Measurements from ENCODE around the gene WASL. TPM values are rescaled to one million over a fixed set of nuclear protein-coding genes. Genes with fewer than 3 reads are reported as not detected.
"Not testable (repeated sequence)": the region's sequence is repeated elsewhere in the genome, so short reads cannot be mapped to it uniquely, and the experiment has no call there.

Gene WASL
- polyA plus RNA-seq (ENCODE audit: insufficient read length in 3 of 3) = 10 to 100 TPM; 71.2 to 85.8 (median 76.4) TPM
- long read RNA-seq, donor 1, full-length matches to known transcripts = 3 of 24 reads
- long read RNA-seq, donor 1, partial matches to known transcripts = 21 of 24 reads
- long read RNA-seq, donor 1, other reads (novel, unspliced or antisense) = 0 of 24 reads
- long read RNA-seq, donor 2, full-length matches to known transcripts = 1 of 34 reads
- long read RNA-seq, donor 2, partial matches to known transcripts = 33 of 34 reads
- long read RNA-seq, donor 2, other reads (novel, unspliced or antisense) = 0 of 34 reads
- long read RNA-seq, donor 3, full-length matches to known transcripts = 4 of 26 reads
- long read RNA-seq, donor 3, partial matches to known transcripts = 22 of 26 reads
- long read RNA-seq, donor 3, other reads (novel, unspliced or antisense) = 0 of 26 reads
- long read RNA-seq, donor 4, full-length matches to known transcripts = 2 of 2 reads
- long read RNA-seq, donor 4, partial matches to known transcripts = 0 of 2 reads
- long read RNA-seq, donor 4, other reads (novel, unspliced or antisense) = 0 of 2 reads
- long read RNA-seq, donor 5 = 0 reads
- long read RNA-seq, donor 6, full-length matches to known transcripts = 8 of 50 reads
- long read RNA-seq, donor 6, partial matches to known transcripts = 42 of 50 reads
- long read RNA-seq, donor 6, other reads (novel, unspliced or antisense) = 0 of 50 reads
- long read RNA-seq, donor 7, full-length matches to known transcripts = 6 of 15 reads
- long read RNA-seq, donor 7, partial matches to known transcripts = 9 of 15 reads
- long read RNA-seq, donor 7, other reads (novel, unspliced or antisense) = 0 of 15 reads
- long read RNA-seq, donor 8 = 0 reads
- long read RNA-seq, donor 9, full-length matches to known transcripts = 5 of 14 reads
- long read RNA-seq, donor 9, partial matches to known transcripts = 9 of 14 reads
- long read RNA-seq, donor 9, other reads (novel, unspliced or antisense) = 0 of 14 reads
- long read RNA-seq, donor 10, full-length matches to known transcripts = 7 of 34 reads
- long read RNA-seq, donor 10, partial matches to known transcripts = 27 of 34 reads
- long read RNA-seq, donor 10, other reads (novel, unspliced or antisense) = 0 of 34 reads
- long read RNA-seq, donor 11, full-length matches to known transcripts = 4 of 14 reads
- long read RNA-seq, donor 11, partial matches to known transcripts = 10 of 14 reads
- long read RNA-seq, donor 11, other reads (novel, unspliced or antisense) = 0 of 14 reads
- long read RNA-seq, donor 12, full-length matches to known transcripts = 3 of 3 reads
- long read RNA-seq, donor 12, partial matches to known transcripts = 0 of 3 reads
- long read RNA-seq, donor 12, other reads (novel, unspliced or antisense) = 0 of 3 reads
- long read RNA-seq, donor 13 = 0 reads
- long read RNA-seq, donor 14, full-length matches to known transcripts = 9 of 9 reads
- long read RNA-seq, donor 14, partial matches to known transcripts = 0 of 9 reads
- long read RNA-seq, donor 14, other reads (novel, unspliced or antisense) = 0 of 9 reads
- long read RNA-seq, donor 15, full-length matches to known transcripts = 6 of 18 reads
- long read RNA-seq, donor 15, partial matches to known transcripts = 12 of 18 reads
- long read RNA-seq, donor 15, other reads (novel, unspliced or antisense) = 0 of 18 reads
- long read RNA-seq, donor 16, full-length matches to known transcripts = 13 of 80 reads
- long read RNA-seq, donor 16, partial matches to known transcripts = 67 of 80 reads
- long read RNA-seq, donor 16, other reads (novel, unspliced or antisense) = 0 of 80 reads

- DNase-seq (ENCODE audit: extremely low read depth in 1 of 11, low read depth in 9 of 11, low spot score in 4 of 11) = peak; percentile 81 to 94 (median 90)
Observed at GRCh38 chr7:123748734-123749536, at the start of gene WASL. WASL (minus strand) TSS chr7:123749003; CDS start chr7:123748734, 269 bp downstream.

- DNase-seq (ENCODE audit: extremely low read depth in 1 of 11, low read depth in 9 of 11, low spot score in 4 of 11) = peak in 10 of 11 donors; percentile 15 to 70 (median 42)
Observed at GRCh38 chr7:123797673-123798531, 49.1 kb upstream of the WASL start.

DNA sequence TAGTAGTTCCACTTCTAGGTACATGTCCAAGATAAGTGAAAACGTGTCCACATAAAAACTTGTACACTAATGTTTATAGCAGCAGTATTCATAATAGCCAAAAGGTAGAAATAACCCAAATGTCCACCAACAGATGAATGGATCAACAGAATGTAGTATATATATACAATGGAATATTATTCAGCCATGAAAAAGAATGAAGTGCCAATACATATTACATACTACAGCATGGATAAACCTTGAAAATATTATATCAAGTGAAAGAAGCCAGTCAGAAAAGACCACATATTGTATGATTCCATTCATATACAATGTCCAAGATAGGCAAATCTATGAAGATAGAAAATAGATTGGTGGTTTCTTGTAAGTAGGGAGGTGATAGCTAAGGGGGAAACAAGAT lies 47.8 kb upstream of the WASL start:
- no peak for DNase-seq (ENCODE audit: extremely low read depth in 1 of 11, low read depth in 9 of 11, low spot score in 4 of 11)

DNA sequence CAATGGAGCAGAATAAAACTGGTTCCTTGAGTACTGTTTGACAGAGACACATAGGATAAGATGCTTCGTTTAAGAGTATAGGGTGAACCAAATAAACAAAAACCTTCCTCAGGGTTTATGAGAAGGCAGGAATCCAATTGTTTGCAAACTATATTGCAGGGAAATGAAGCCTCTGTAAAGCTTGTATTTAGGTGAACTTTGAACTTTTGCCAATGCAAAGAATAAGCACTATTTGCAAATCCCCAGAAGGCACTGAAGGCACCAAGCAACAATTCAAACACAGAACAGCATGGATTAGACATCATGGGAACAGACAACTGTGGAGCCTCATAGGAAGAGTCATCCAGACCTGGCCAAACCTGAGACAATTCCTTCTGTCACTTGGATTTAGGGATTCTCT lies 47.1 kb upstream of the WASL start:
- DNase-seq (ENCODE audit: extremely low read depth in 1 of 11, low read depth in 9 of 11, low spot score in 4 of 11) = no peak

DNA sequence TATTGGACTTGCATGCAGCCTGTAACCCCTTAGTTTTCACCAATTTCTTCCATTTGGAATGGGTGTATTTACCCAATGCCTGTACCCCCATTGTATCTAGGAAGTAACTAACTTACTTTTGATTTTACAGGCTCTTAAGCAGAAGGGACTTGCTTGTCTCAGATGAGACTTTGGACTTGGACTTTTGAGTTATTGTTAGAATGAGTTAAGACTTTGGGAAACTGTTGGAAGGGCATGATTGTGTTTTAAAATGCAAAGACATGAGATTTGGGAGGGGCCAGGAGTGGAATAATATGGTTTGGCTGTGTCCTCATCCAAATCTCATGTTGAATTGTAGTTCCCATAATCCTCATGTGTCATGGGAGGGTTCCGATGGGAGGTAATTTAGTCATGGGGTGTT lies 46.3 kb upstream of the WASL start:
- not testable (repeated sequence) for DNase-seq (ENCODE audit: extremely low read depth in 1 of 11, low read depth in 9 of 11, low spot score in 4 of 11)

GRCh38 chr7:123792547-123792946 lies 43.7 kb upstream of the WASL start:
- no peak for DNase-seq (ENCODE audit: extremely low read depth in 1 of 11, low read depth in 9 of 11, low spot score in 4 of 11)

- DNase-seq (ENCODE audit: extremely low read depth in 1 of 11, low read depth in 9 of 11, low spot score in 4 of 11) = no peak
Observed at GRCh38 chr7:123791001-123791400, 42.2 kb upstream of the WASL start.

GRCh38 chr7:123789817-123790216 lies 41.0 kb upstream of the WASL start:
- DNase-seq (ENCODE audit: extremely low read depth in 1 of 11, low read depth in 9 of 11, low spot score in 4 of 11) = no peak

- no peak for DNase-seq (ENCODE audit: extremely low read depth in 1 of 11, low read depth in 9 of 11, low spot score in 4 of 11)
Observed at GRCh38 chr7:123789206-123789784, 40.5 kb upstream of the WASL start.

DNA sequence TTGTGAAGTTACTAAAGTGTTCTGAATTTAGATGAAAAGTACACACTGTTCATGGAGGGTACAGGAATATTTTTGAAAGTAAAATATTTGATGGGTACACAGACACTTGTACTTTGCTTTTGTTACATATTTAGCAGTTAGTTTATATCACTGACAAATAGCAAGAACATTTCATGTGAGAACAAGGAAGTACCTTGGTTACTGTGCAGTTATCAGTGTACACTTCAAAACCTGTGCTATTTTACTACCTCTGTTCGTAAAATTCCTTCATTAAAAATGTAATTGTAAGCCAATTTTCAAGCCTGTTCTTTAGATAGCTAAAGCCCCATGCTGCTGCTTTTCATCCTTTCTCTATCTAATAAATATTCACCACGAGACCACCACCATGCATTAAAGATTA lies 39.8 kb upstream of the WASL start:
- no peak for DNase-seq (ENCODE audit: extremely low read depth in 1 of 11, low read depth in 9 of 11, low spot score in 4 of 11)

DNA sequence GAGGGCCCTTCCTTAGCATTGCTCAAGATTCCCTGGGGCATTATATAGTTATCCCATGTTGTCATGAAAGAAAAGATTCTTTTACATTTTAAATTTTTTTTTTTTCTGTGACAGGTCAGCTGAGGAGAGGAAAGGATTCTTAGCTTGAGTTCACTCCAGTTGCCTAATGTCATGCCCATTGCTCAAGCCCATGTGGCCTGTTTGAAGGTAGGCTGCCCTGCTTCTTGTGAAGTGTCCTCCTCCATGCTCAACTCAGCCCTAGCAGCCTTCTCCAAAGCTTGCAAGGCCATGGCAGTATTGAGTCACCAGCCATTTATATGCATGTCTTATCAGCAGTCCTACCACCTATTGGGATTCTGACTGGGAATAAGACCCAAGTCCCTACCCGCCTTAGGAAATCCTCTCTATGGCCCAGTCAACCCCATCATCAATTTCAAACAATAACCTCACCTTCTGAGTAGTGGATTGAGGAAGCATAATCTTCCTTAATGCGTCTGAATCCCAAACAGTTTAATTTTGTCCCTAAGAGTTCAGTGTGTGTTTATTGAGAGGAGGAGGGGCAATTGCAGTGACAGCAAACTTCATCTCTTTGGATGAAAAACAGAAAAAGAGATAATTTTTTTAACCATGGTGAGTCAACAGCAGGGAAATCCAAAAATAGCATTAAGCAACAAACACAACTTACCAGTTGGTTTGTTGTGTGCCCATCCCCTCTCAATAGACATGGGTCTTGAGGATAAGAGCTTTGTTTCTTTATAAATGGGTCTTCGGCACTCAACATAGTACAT lies 38.6 kb upstream of the WASL start:
- DNase-seq (ENCODE audit: extremely low read depth in 1 of 11, low read depth in 9 of 11, low spot score in 4 of 11) = no peak

DNA sequence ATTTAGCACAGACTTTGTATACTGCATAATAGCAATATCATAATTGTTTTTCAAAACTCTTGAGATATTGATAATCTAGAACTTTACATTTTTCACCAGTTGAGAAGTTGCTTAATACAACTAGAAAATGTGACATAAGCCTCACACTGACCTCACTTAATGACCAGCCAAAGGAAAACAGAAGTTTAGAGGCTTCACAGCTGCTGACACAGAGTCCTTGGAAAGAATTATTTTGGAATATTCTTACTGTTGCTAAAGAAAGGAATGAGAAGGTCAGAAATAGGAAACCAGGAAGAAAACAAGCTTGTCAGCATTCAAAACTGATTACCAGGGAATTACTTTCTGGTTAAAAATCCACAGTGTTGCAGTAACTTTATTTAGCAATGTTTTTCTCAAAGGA lies 35.5 kb upstream of the WASL start:
- peak in 10 of 11 donors; percentile 22 to 68 (median 48) for DNase-seq (ENCODE audit: extremely low read depth in 1 of 11, low read depth in 9 of 11, low spot score in 4 of 11)

DNA sequence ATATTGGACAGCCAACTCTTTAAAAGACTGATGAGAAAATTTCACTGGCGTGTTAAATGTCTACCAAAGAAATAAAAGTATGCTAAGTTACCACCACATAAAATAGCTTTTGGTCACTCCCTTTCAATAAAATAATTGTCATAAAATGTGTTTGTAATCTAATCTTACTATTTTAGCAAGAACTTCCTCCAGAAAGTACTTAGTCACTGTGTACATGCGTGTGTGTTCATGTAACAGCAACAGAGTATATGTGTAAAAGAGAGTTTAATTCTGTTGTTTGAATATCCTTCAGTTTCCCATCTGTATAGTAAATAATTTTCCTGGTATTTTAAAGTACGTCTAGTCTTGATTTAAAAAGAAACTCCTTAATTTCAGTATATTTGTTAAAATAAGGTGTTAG lies 35.0 kb upstream of the WASL start:
- no peak for DNase-seq (ENCODE audit: extremely low read depth in 1 of 11, low read depth in 9 of 11, low spot score in 4 of 11)

- no peak for DNase-seq (ENCODE audit: extremely low read depth in 1 of 11, low read depth in 9 of 11, low spot score in 4 of 11)
Observed at GRCh38 chr7:123782071-123782798, 33.4 kb upstream of the WASL start.

DNA sequence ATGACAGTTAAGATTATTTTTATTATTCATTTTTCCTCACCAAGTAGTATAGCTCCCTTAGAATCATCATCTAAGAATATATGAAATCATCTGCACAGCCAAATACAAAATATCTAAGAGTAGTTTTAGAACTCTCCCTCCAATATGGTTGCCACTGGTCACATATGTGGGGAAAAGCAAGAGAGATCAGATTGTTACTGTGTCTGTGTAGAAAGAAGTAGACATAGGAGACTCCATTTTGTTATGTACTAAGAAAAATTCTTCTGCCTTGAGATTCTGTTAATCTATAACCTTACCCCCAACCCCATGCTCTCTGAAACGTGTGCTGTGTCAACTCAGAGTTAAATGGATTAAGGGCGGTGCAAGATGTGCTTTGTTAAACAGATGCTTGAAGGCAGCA lies 31.7 kb upstream of the WASL start:
- not testable (repeated sequence) for DNase-seq (ENCODE audit: extremely low read depth in 1 of 11, low read depth in 9 of 11, low spot score in 4 of 11)
